ENCODE data around the gene SZT2.
"Not testable (repeated sequence)": the region's sequence is repeated elsewhere in the genome, so short reads cannot be mapped to it uniquely, and the experiment has no call there.

Gene SZT2

GRCh38 chr1:43444151-43444828 is 54.6 kb downstream of the SZT2 start:
- DNase-seq, result no peak

- no peak for DNase-seq
These were observed 55.1 kb downstream of the SZT2 start for GRCh38 chr1:43444836-43445235.

- DNase-seq, result no peak
These were observed 56.1 kb downstream of the SZT2 start for GRCh38 chr1:43445606-43446387.

- DNase-seq, result no peak
These were observed 56.7 kb downstream of the SZT2 start for GRCh38 chr1:43446388-43446740.

- no peak for DNase-seq
These were observed 57.5 kb downstream of the SZT2 start for GRCh38 chr1:43446881-43447835.

- DNase-seq, result no peak
These were observed 58.4 kb downstream of the SZT2 start for GRCh38 chr1:43447891-43448708.

- no peak for DNase-seq
These were observed 59.4 kb downstream of the SZT2 start for GRCh38 chr1:43448955-43449707.

GRCh38 chr1:43449708-43450069 is 60.0 kb downstream of the SZT2 start:
- DNase-seq, result no peak

GRCh38 chr1:43450251-43450941 is 60.7 kb downstream of the SZT2 start:
- no peak for DNase-seq

- no peak for DNase-seq
These were observed 61.5 kb downstream of the SZT2 start for GRCh38 chr1:43451157-43451591.

- no peak for DNase-seq
These were observed 62.2 kb downstream of the SZT2 start for GRCh38 chr1:43451701-43452532.

GRCh38 chr1:43452789-43453441 is 63.2 kb downstream of the SZT2 start:
- no peak for DNase-seq

- DNase-seq, result peak; percentile 50
These were observed 64.0 kb downstream of the SZT2 start, which contains the start of gene HYI for GRCh38 chr1:43453442-43454269. Gene HYI (minus strand): TSS chr1:43453931. CDS start chr1:43453793, 138 bp downstream.

GRCh38 chr1:43454270-43455011 is 64.7 kb downstream of the SZT2 start:
- DNase-seq, result peak; percentile 40

- DNase-seq, result no peak
These were observed 65.7 kb downstream of the SZT2 start for GRCh38 chr1:43455213-43455889.

- DNase-seq, result not testable (repeated sequence)
These were observed 68.7 kb downstream of the SZT2 start for GRCh38 chr1:43458379-43458778.
